Left lung (tissue), 10 donors: ENCODE measurements around the gene GLRX5. TPM values are rescaled to one million over a fixed set of nuclear protein-coding genes. Genes with fewer than 3 reads are reported as not detected.

Experiments
- ATAC-seq: fragments of 200-7000 bp; cut with Tn5 transposase; one replicate; pipeline ENCODE4 v1.9.1; 2020; ENCODE audit warnings: moderate library complexity
- DNase-seq, 4 donors: peaks; one replicate each; pipeline ENCODE4 v3.0.0-alpha.2; 2013 to 2020
- H3K27ac ChIP-seq, 2 donors: fragments of 200-600 bp; sonication (generic) in 1 of 2; one replicate each; pipeline versions ENCODE4 v1.5.0 to v1.8.0; 2020 to 2021
- H3K27me3 ChIP-seq, 2 donors: fragments of 200-600 bp; sonication (generic) in 1 of 2; one replicate each; pipeline versions ENCODE4 v1.5.0 to v1.8.0; 2020 to 2021
- H3K36me3 ChIP-seq, 2 donors: fragments of 200-600 bp; sonication (generic) in 1 of 2; one replicate each; pipeline versions ENCODE4 v1.5.0 to v1.8.0; 2020 to 2021
- H3K4me1 ChIP-seq, 2 donors: fragments of 200-600 bp; one replicate each; pipeline ENCODE4 v1.8.0; 2021
- H3K4me3 ChIP-seq, 2 donors: fragments of 200-600 bp; sonication (generic) in 1 of 2; one replicate each; pipeline versions ENCODE4 v1.5.0 to v1.8.0; 2020 to 2021; ENCODE audit warnings: mild to moderate bottlenecking in 1 of 2
- H3K9me3 ChIP-seq, 2 donors: fragments of 200-600 bp; sonication (generic) in 1 of 2; one replicate each; pipeline versions ENCODE4 v1.5.0 to v1.8.0; 2020 to 2021
- intact Hi-C, 2 donors: fragments of 100-400 bp; cut with DNase I; formaldehyde crosslinking; loops; one replicate each; pipeline versions ENCODE4 v1.11.2 to v1.14.2; 2022
- polyA plus RNA-seq, 6 donors: library from polyadenylated mRNA; unstranded; fragments of 120-200 nt; gene quantifications; one replicate each; pipeline ENCODE4 v1.2.1, GENCODE V29; 2013; ENCODE audit not compliant: insufficient read length in 6 of 6
- total RNA-seq, 2 donors: library from RNA; stranded (reverse); fragmentation: NEBNext Ultra II Directional; extraction: Animal tissue kit (Norgen Biotek cat#: 25700); gene quantifications; one replicate each; pipeline ENCODE4 v1.2.1, GENCODE V29; 2021
- TF ChIP-seq, protein P1 (sequence below), 2 donors: fragments of 200-600 bp; sonication (generic) in 1 of 2; IDR thresholded peaks; one replicate each; pipeline versions ENCODE4 v1.5.0 to v1.8.0; 2021; ENCODE audit warnings: antibody characterized with exemption in 2 of 2
- donor health status: DM: no; HTN: yes; CAD: no.
- donor health status: DM: no; HTN: no; CAD: no.

GLRX5 gene
- total and polyA plus RNA-seq, 8 donors = 29.4 to 71.6 (median 55.3) TPM

DNA sequence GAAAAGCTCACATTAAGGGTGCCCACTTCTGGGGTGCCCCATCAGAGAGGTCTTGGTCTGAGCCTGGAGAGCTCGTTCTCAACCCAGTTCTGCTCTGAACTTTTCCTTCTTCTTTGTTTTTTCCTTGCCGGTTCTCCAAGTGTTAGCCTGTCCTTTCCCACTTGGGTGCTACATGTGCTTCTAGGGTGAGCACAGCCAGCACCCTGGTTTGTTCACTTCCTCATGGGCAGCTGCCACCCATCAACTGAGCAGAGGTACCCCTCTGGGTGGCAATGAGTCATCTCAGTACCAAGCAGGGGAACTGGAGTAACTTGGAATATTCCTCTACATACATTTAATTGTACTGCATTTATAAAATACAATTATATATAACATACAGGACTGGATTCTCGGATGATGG is 14.5 kb upstream of the GLRX5 start:
- H3K36me3 ChIP-seq = no peaks in the 10 kb centered on the region
- peaks cover 46 to 96% of the 10 kb centered on the region in 2 donors for H3K4me1 ChIP-seq
- intact Hi-C loops = loop anchor here in 1 of 2 donors (10.0 kb wide), 1 partner anchor 76 kb away; no protein-coding TSS in a partner anchor
- TF ChIP-seq, protein P1, sequence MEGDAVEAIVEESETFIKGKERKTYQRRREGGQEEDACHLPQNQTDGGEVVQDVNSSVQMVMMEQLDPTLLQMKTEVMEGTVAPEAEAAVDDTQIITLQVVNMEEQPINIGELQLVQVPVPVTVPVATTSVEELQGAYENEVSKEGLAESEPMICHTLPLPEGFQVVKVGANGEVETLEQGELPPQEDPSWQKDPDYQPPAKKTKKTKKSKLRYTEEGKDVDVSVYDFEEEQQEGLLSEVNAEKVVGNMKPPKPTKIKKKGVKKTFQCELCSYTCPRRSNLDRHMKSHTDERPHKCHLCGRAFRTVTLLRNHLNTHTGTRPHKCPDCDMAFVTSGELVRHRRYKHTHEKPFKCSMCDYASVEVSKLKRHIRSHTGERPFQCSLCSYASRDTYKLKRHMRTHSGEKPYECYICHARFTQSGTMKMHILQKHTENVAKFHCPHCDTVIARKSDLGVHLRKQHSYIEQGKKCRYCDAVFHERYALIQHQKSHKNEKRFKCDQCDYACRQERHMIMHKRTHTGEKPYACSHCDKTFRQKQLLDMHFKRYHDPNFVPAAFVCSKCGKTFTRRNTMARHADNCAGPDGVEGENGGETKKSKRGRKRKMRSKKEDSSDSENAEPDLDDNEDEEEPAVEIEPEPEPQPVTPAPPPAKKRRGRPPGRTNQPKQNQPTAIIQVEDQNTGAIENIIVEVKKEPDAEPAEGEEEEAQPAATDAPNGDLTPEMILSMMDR (IDR thresholded peaks at IDR 0.05) = no peak
- H3K4me3 ChIP-seq = no peak overlapping the region
- no peaks in the 10 kb centered on the region for H3K27me3 ChIP-seq
- DNase-seq (peak in 1 of 4 donors; percentile 54), ATAC-seq (no peak)
- H3K9me3 ChIP-seq = no peaks in the 10 kb centered on the region
- H3K27ac ChIP-seq = peak overlapping the region; percentile 61 to 87

GRCh38 chr14:95521001-95521400 is 13.8 kb upstream of the GLRX5 start:
- Histone ChIP-seq H3K36me3 (no peaks in the 10 kb centered on the region), H3K9me3 (no peaks in the 10 kb centered on the region), H3K27me3 (no peaks in the 10 kb centered on the region), H3K4me3 (no peak overlapping the region), H3K27ac (peak overlapping the region in 1 of 2 donors; percentile 87), H3K4me1 (peaks cover 40 to 96% of the 10 kb centered on the region in 2 donors)
- DNase-seq = no peak
- no peak for ATAC-seq
- TF ChIP-seq, protein P1 (IDR thresholded peaks at IDR 0.05) = no peak
- intact Hi-C loops = loop anchor here in 1 of 2 donors (10.0 kb wide), 1 partner anchor 76 kb away; no protein-coding TSS in a partner anchor

DNA sequence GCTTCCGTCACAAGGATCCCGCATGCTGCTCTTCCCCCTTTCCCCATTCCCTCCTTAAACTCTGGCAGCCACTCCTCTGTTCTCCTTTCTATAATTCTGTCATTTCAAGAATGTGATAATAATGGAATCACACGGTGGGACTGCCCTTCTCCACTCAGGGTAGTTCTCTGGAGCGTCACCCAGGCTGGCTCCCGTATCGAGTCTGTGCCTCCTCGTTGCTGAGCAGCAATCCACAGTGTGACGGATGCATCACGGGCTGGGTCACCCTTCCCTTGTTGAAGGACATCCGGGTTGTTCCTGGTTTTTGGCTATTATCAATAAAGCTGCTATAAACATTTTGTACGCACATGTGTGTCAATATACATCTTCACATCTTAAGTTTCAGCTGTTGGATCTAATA is 12.7 kb upstream of the GLRX5 start:
- TF ChIP-seq, protein P1 (IDR thresholded peaks at IDR 0.05) = no peak
- Histone ChIP-seq H3K36me3 (no peaks in the 10 kb centered on the region), H3K4me1 (peaks cover 36 to 100% of the 10 kb centered on the region in 2 donors), H3K4me3 (no peak overlapping the region), H3K27me3 (no peaks in the 10 kb centered on the region), H3K27ac (peak overlapping the region in 1 of 2 donors; percentile 72), H3K9me3 (no peaks in the 10 kb centered on the region)
- ATAC-seq (no peak), DNase-seq (no peak)
- intact Hi-C loops = loop anchor here in 1 of 2 donors (10.0 kb wide), 1 partner anchor 77 kb away; no protein-coding TSS in a partner anchor

DNA sequence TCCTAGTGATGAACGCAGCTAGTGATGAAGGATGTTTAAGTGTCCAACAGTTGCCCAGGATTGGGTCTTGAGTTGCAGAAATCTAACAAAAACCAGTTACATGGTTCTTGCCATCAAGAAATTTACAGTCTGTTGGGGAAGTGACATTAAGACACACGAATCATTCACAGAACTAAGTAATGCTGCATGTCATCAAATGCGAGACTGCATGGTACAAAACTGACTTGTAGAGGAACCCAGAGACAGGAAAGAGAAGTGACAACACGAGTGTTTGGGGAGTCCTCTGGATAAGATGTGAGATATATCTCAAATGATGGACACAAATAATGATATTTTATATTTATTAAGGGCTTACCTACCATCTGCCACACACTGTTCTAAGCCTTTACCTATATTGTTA is 12.3 kb upstream of the GLRX5 start:
- no peak for DNase-seq
- Histone ChIP-seq H3K27me3 (no peaks in the 10 kb centered on the region), H3K4me1 (peaks cover 33 to 100% of the 10 kb centered on the region in 2 donors), H3K27ac (peak overlapping the region in 1 of 2 donors; percentile 72), H3K9me3 (no peaks in the 10 kb centered on the region), H3K4me3 (no peak overlapping the region), H3K36me3 (no peaks in the 10 kb centered on the region)
- TF ChIP-seq, protein P1 (IDR thresholded peaks at IDR 0.05) = no peak
- no peak for ATAC-seq
- intact Hi-C loops = loop anchor here in 1 of 2 donors (10.0 kb wide), 1 partner anchor 78 kb away; no protein-coding TSS in a partner anchor

- DNase-seq = no peak
- Histone ChIP-seq H3K27ac (peak overlapping the region; percentile 28 to 72), H3K4me1 (peaks cover 30 to 98% of the 10 kb centered on the region in 2 donors), H3K27me3 (no peaks in the 10 kb centered on the region), H3K4me3 (no peak overlapping the region), H3K9me3 (no peaks in the 10 kb centered on the region), H3K36me3 (no peaks in the 10 kb centered on the region)
- ATAC-seq = no peak
- TF ChIP-seq, protein P1 (IDR thresholded peaks at IDR 0.05) = no peak
- intact Hi-C loops = loop anchor here in 1 of 2 donors (10.0 kb wide), 1 partner anchor 78 kb away; no protein-coding TSS in a partner anchor
Measured at GRCh38 chr14:95523051-95523814, 11.6 kb upstream of the GLRX5 start.
